COLO829 (cell line): Measurements from ENCODE around the gene TRPM3.

Experiments used
- DNase-seq: peaks from one replicate; pipeline ENCODE4 v3.0.0; 2012; ENCODE audit warnings: low spot score

Gene TRPM3

GRCh38 chr9:71121275-71122021, at the start of gene TRPM3:
Gene TRPM3, minus strand, starts transcription at chr9:71121621. Its CDS starts 267 bp downstream, at chr9:71121354.
- DNase-seq = no peak

DNA sequence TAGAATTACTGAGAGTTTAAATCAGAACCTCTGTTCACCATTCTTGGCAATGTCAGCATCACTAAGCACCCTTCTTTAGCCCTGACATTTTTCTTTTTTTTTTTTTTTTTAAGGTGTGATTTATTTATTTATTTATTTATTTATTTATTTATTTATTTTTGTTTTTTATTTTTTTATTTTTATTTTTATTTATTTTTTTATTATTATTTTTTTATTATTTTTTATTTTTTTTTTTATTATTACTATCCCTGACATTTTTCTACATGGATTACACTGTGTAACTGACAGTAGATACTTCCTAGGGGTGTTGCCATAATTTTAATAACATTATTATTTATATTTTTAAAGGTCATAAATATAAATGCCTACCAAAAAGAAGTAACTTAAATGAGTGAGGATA, 47.0 kb upstream of the TRPM3 start:
- no peak for DNase-seq

GRCh38 chr9:71162126-71162525, 40.7 kb upstream of the TRPM3 start:
- DNase-seq = no peak

- no peak for DNase-seq
Measured at GRCh38 chr9:71157731-71158130, 36.3 kb upstream of the TRPM3 start.

DNA sequence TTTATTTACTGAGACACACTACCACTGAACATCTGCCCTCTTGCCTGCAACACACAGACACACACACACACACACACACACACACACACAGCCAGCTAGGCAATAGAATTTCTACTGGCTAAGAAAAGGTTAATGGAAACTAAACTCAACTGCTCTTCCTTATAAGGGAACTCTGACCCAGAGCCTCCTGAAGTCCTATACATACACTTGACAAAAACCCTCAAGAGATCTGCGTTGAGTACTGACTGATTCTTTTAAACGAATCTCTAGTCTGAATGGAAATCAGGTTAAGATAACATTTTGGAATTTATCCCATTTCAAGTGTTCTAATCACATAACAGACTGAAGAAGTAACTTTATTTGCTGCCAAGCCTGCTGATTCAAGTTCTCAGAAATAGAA, 25.9 kb upstream of the TRPM3 start:
- no peak for DNase-seq

DNA sequence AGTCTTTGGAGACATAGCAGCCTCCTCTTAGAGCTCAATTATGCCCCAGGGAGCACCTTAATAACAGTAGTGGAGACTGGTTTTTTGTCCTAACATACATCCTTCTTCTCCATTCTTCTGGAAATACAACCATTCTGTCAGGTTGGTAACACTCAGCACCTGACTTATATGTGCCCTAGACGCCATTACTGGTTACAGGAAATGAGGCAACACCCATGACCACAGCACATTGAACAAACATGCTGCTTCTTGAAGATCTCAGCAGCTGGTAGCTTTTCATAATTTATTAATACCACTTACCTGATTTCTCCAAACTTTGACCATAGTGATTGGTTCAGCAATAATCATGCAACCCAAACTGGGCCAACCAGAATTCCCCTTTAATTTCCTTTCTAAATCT, 25.1 kb upstream of the TRPM3 start:
- DNase-seq = no peak

- peak; percentile 20 for DNase-seq
Measured at GRCh38 chr9:71145179-71145578, 23.8 kb upstream of the TRPM3 start.

DNA sequence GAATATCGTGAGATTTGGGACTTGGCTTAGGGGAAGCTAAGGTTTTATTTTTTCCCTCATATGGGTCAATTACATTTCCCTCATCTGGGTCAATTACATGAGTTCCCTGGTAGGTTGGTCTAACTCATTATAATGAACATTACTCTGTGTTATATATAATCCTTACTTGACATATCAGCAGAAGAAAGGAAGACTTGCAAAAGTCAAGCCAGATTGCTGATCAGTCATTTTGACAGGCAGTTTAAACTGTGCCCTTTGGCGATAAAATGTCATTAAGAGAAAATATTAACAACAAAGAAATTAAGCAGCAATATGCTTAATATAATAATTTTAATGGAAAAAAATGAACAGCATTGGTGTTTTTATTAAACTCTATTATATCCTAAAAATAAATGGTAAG, 23.1 kb upstream of the TRPM3 start:
- no peak for DNase-seq

GRCh38 chr9:71136696-71137095, 15.3 kb upstream of the TRPM3 start:
- no peak for DNase-seq

- no peak for DNase-seq
Measured at GRCh38 chr9:71131145-71131544, 9.7 kb upstream of the TRPM3 start.

GRCh38 chr9:71130521-71130920, 9.1 kb upstream of the TRPM3 start:
- DNase-seq = no peak

GRCh38 chr9:71128796-71129195, 7.4 kb upstream of the TRPM3 start:
- DNase-seq = no peak

GRCh38 chr9:71127301-71127700, 5.9 kb upstream of the TRPM3 start:
- no peak for DNase-seq

GRCh38 chr9:71122421-71122820, 1.0 kb upstream of the TRPM3 start:
- DNase-seq = no peak

DNA sequence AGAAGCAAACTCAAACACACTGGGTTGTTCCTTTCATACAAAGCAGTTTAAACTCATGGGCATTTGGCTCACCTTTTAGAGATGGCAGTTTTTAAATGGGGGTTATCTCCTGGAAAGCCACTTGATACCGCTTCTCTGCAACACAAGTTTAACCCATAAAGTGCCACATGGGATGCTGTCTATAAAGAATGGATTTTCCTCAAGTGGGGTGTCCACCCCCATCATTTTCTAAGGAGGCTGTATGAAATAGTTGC, 528 bp upstream of the TRPM3 start:
- no peak for DNase-seq

- DNase-seq = no peak
Measured at GRCh38 chr9:71120501-71121247, 747 bp downstream of the TRPM3 start.

- DNase-seq = no peak
Measured at GRCh38 chr9:71119746-71120145, 1.7 kb downstream of the TRPM3 start.

DNA sequence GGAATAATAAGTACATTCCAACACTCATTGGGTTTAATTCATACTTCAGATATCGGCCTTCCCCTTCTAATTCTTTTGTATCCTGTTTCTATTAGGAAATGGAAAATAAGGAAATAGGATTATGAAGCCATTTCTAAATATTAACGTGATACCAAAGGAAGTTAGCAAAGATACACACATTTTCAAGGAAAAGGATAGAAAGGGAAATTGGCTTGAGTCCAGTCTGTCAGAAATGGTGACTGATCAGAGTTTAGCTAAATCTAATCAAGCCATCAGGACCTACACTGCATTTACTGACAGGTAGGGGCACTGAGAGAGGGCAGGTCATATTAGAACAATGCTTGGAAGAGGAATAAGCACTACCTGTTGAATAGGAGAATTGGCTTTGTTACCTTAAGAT, 3.1 kb downstream of the TRPM3 start:
- DNase-seq = no peak

DNA sequence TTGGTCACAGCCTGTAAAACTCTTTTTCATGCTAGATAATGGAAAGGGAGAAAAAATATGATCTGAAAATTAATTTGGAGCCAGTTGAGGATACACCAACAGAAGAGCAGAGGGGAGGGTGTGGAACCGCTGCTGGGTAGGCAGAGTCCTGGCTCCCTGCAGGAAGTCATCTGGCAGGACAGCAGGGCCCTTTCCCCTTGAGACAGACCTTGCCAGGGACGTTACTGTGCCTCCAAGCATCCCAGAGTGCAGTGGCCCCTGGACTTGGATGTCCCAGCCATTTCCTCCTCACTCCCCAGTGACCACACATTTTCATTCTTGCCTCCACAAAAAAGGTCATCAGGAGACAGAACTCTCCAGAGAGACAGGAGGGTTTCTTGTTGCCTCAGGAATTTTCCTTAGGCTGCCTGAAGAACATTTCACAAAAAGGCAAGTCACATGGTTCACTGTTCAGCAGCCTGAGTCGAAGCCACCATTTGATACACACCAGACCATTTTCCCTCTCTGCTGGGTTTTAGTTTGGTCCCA, 5.9 kb downstream of the TRPM3 start:
- no peak for DNase-seq

DNA sequence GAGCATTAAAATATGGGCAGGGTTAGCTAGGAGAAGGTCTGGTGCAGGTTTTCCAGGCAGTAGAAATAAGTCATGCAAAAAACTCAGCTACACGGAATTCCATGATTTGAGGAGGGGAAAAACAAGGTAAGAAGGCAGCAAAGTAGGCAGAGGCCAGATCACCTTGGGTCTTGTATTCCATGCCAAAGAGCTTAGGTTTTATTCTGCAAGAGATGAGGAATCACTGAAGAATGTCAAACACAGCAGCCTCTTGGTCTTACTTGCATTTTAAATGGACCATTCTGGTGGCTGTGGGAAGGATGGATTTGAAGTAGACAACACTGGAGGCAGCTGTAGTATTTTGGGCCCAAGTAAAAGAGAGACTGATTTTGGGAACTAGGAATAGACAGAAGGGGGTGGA, 8.6 kb downstream of the TRPM3 start:
- DNase-seq = no peak

GRCh38 chr9:71108937-71109336, 12.5 kb downstream of the TRPM3 start:
- DNase-seq = no peak

GRCh38 chr9:71106992-71107391, 14.4 kb downstream of the TRPM3 start:
- no peak for DNase-seq

GRCh38 chr9:71105192-71105591, 16.2 kb downstream of the TRPM3 start:
- DNase-seq = no peak

DNA sequence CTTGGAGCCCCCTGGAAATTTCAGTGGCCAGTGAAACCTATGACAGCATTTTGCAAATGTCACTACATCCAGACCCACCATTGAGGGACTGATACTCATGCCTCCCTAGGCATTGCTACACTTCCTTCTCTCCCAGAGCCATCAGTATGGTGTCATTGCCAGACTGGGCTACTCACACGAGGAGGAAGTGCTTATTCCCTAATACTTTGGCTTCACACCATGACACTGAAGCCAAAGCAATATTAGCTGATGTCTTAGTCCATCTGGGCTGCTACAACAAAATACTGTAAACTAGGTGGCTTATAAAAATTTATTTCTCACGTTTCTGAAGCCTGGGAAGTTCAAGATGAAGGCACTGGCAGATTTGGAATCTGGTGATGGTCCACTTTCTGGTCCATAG, 22.6 kb downstream of the TRPM3 start:
- DNase-seq = no peak
